GM12878 (cell line): ENCODE results near the gene TEDC1. TPM values are rescaled to one million over a fixed set of nuclear protein-coding genes. Genes with fewer than 3 reads are reported as not detected.

Source experiments
- ATAC-seq: fragments of 200-7000 bp; cut with Tn5 transposase; 3 replicates; pipeline ENCODE4 v1.9.1; 2020; ENCODE audit warnings: mild to moderate bottlenecking, moderate library complexity
- BruUV-seq: library from RNA; stranded (reverse); fragments of 400-500 nt; replicated peaks from 2 replicates; lab custom pipeline; 2021; lab: Mats Ljungman, UMichigan
- CTCF ChIA-PET: fragments of 300-600 bp; sonication (Branson Sonifier 250); formaldehyde crosslinking; extraction: SDS; loops from one replicate; lab custom pipeline; 2021; ENCODE audit warnings: inconsistent platforms; lab: Yijun Ruan, JAX
- POLR2A ChIA-PET: fragments of 350-600 bp; formaldehyde crosslinking; extraction: SDS; loops from one replicate; lab custom pipeline; 2021; ENCODE audit warnings: inconsistent platforms; lab: Charles Lee
- RAD21 ChIA-PET: fragments of 300-600 bp; sonication (Branson Sonifier 250); formaldehyde crosslinking; loops from one replicate; lab custom pipeline; 2023; ENCODE audit warnings: antibody characterized with exemption; ENCODE audit not compliant: unreplicated experiment; lab: Charles Lee
- SMC1A ChIA-PET: fragments of 300-600 bp; sonication (Branson Sonifier 250); formaldehyde crosslinking; loops from one replicate; lab custom pipeline; 2023; ENCODE audit not compliant: unreplicated experiment, uncharacterized antibody; lab: Charles Lee
- DNase-seq: peaks from one replicate; pipeline ENCODE4 v3.0.0-alpha.2; 2011; ENCODE audit warnings: low read depth, low spot score
- FAIRE-seq: peaks from 3 replicates; lab custom pipeline; 2011; peaks lifted over from hg19 to GRCh38; lab: Jason Lieb, UNC
- H2AFZ ChIP-seq: 2 replicates; pipeline ENCODE4 v1.6.0; 2011; ENCODE audit warnings: low read depth, low read length, control low read depth; ENCODE audit not compliant: control insufficient read depth
- H3K27ac ChIP-seq: 2 replicates; pipeline ENCODE4 v1.5.1; 2011; ENCODE audit warnings: control low read depth; ENCODE audit not compliant: control insufficient read depth, insufficient read depth
- H3K27me3 ChIP-seq, 2 experiments: replicated peaks in 1 of 2; 2 replicates each; pipeline versions ENCODE4 v1.6.0 to v1.6.1; 2011; ENCODE audit warnings: low read length in 1 of 2; ENCODE audit not compliant: control insufficient read depth in 2 of 2, insufficient read depth in 2 of 2
- H3K36me3 ChIP-seq, 2 experiments: 2 replicates each; pipeline ENCODE4 v1.5.1; 2011; ENCODE audit warnings: low read length in 1 of 2; ENCODE audit not compliant: control insufficient read depth in 2 of 2, insufficient read depth in 2 of 2
- H3K4me1 ChIP-seq: 2 replicates; pipeline ENCODE4 v1.6.1; 2011; ENCODE audit warnings: mild to moderate bottlenecking, low read length, moderate library complexity, mixed read lengths; ENCODE audit not compliant: control insufficient read depth, insufficient read depth
- H3K4me2 ChIP-seq: 2 replicates; pipeline ENCODE4 v1.6.0; 2011; ENCODE audit warnings: control low read depth; ENCODE audit not compliant: control insufficient read depth, insufficient read depth
- H3K4me3 ChIP-seq: fragments of 200-600 bp; sonication (generic); 2 replicates; pipeline ENCODE4 v1.5.1; 2016
- H3K79me2 ChIP-seq: 2 replicates; pipeline ENCODE4 v1.6.0; 2011; ENCODE audit warnings: low read length; ENCODE audit not compliant: control insufficient read depth, insufficient read depth
- H3K9ac ChIP-seq: 2 replicates; pipeline ENCODE4 v1.8.0; 2011; ENCODE audit warnings: low read length, control low read depth, mixed read lengths; ENCODE audit not compliant: control insufficient read depth, insufficient read depth
- H3K9me3 ChIP-seq: replicated peaks from 3 replicates; pipeline ENCODE4 v1.5.1; 2011; ENCODE audit warnings: mild to moderate bottlenecking, low read length; ENCODE audit not compliant: control insufficient read depth, insufficient read depth
- H4K20me1 ChIP-seq: 2 replicates; pipeline ENCODE4 v1.6.0; 2011; ENCODE audit not compliant: control insufficient read depth, insufficient read depth
- CEBPB ChIP-seq, 2 experiments: fragments of 150-350 bp in 1 of 2; IDR thresholded peaks; 2 replicates each; pipeline ENCODE4 v1.6.1; 2012 to 2014; ENCODE audit warnings: low read depth in 2 of 2, low read length in 2 of 2, borderline replicate concordance in 1 of 2, inconsistent platforms in 1 of 2
- DPF2 ChIP-seq: fragments of 450-650 bp; IDR thresholded peaks from 2 replicates; pipeline ENCODE4 v1.6.1; 2017; ENCODE audit warnings: mild to moderate bottlenecking
- EED ChIP-seq: sonication (generic); IDR thresholded peaks from 2 replicates; pipeline ENCODE4 v1.6.1; 2016; ENCODE audit warnings: antibody characterized with exemption, low read depth
- EGR1 ChIP-seq, 2 experiments: IDR thresholded peaks; 1 replicate in 1 of 2; 2 replicates in 1 of 2; pipeline ENCODE4 v1.6.1; 2011 to 2012; ENCODE audit warnings: low read depth in 2 of 2, low read length in 2 of 2, borderline replicate concordance in 1 of 2, mild to moderate bottlenecking in 1 of 2, moderate library complexity in 1 of 2
- FOXM1 ChIP-seq: IDR thresholded peaks from 2 replicates; pipeline ENCODE4 v1.6.1; 2012; ENCODE audit warnings: low read depth, mild to moderate bottlenecking, inconsistent platforms, low read length, moderate library complexity
- IKZF2 ChIP-seq, 2 experiments: fragments of 450-650 bp; IDR thresholded peaks; 2 replicates each; pipeline ENCODE4 v1.6.1; 2017; ENCODE audit warnings: mild to moderate bottlenecking in 2 of 2, moderate library complexity in 2 of 2
- MEF2B ChIP-seq: fragments of 450-650 bp; IDR thresholded peaks from 2 replicates; pipeline ENCODE4 v1.6.1; 2018; ENCODE audit warnings: mild to moderate bottlenecking, moderate library complexity; ENCODE audit not compliant: partially characterized antibody, poor library complexity, severe bottlenecking
- MTA2 ChIP-seq: fragments of 450-650 bp; IDR thresholded peaks from 2 replicates; pipeline ENCODE4 v1.6.1; 2016; ENCODE audit warnings: low read depth, mild to moderate bottlenecking, moderate library complexity
- MYB ChIP-seq: fragments of 150-350 bp; IDR thresholded peaks from 2 replicates; pipeline ENCODE4 v1.6.1; 2014; ENCODE audit warnings: mild to moderate bottlenecking, low read depth, low read length, borderline replicate concordance
- NR2F1 ChIP-seq: fragments of 450-650 bp; conservative IDR thresholded peaks from 2 replicates; pipeline ENCODE4 v1.6.1; 2017; ENCODE audit warnings: mild to moderate bottlenecking
- PAX5 ChIP-seq: IDR thresholded peaks from 2 replicates; pipeline ENCODE4 v1.6.1; 2011; ENCODE audit warnings: low read depth, low read length, borderline replicate concordance
- POLR2AphosphoS2 ChIP-seq: IDR thresholded peaks from 2 replicates; pipeline ENCODE4 v1.6.1; 2011; ENCODE audit warnings: low read depth, mild to moderate bottlenecking, low read length, improper control_type of control experiment, moderate library complexity
- RELA ChIP-seq: fragments of 450-650 bp; IDR thresholded peaks from 2 replicates; pipeline ENCODE4 v1.8.0; 2014; ENCODE audit warnings: borderline replicate concordance; ENCODE audit not compliant: partially characterized antibody
- RELB ChIP-seq: fragments of 450-650 bp; IDR thresholded peaks from 2 replicates; pipeline ENCODE4 v1.6.1; 2017; ENCODE audit warnings: low read depth, mild to moderate bottlenecking, moderate library complexity
- SIN3A ChIP-seq: IDR thresholded peaks from 2 replicates; pipeline ENCODE4 v1.6.1; 2012; ENCODE audit warnings: low read depth, low read length, improper control_type of control experiment
- ZBED1 ChIP-seq: IDR thresholded peaks from 2 replicates; pipeline ENCODE4 v1.6.1; 2016; ENCODE audit warnings: borderline replicate concordance
- WGBS: methylation state at CpG from one replicate; pipeline ENCODE4 v1.1.6; 2016; ENCODE audit warnings: low lambda C conversion rate; ENCODE audit not compliant: insufficient replicate concordance, insufficient coverage; ENCODE audit errors: missing lambda C conversion rate; 5-methylcytosine and 5-hydroxymethylcytosine counted together
- in situ Hi-C: fragments of 300-500 bp; cut with MboI; formaldehyde crosslinking; loops from 9 replicates; pipeline ENCODE4 v1.14.3; 2018; ENCODE audit warnings: mixed read lengths
- intact Hi-C: fragments of 100-400 bp; cut with micrococcal nuclease; formaldehyde crosslinking; loops from one replicate; pipeline ENCODE4 v1.14.2; 2022; ENCODE audit not compliant: unreplicated experiment
- polyA plus RNA-seq, 11 experiments: library from polyadenylated mRNA; depleted of rRNA in 4 of 11; unstranded in 6 of 11; stranded (reverse) in 5 of 11; fragments of >200 nt; fragmentation: Nextera tagmentation in 4 of 11; fragmentation: Illumina TruSeq in 1 of 11; extraction: Ambion mirVana in 4 of 11; extraction: Trizol in 1 of 11; gene quantifications; 1 replicate in 1 of 11; 2 replicates in 10 of 11; pipeline versions ENCODE4 v1.2.1 to v1.2.3, GENCODE V29; 2011 to 2016; ENCODE audit warnings: inconsistent platforms in 2 of 11, missing spikeins in 2 of 11, low read depth in 1 of 11
- total RNA-seq, 4 experiments: library from RNA; depleted of rRNA in 3 of 4; stranded (reverse); fragments of >200 nt in 3 of 4; fragmentation: Illumina TruSeq in 1 of 4; extraction: Trizol in 1 of 4; gene quantifications; 2 replicates each; pipeline versions ENCODE4 v1.2.1 to v1.2.3, GENCODE V29; 2013 to 2021
- TF ChIP-seq, protein P1 (sequence below): fragments of 450-650 bp; IDR thresholded peaks from 2 replicates; pipeline ENCODE4 v1.6.1; 2017; ENCODE audit warnings: borderline replicate concordance
- TF ChIP-seq, protein P2 (sequence below): fragments of 450-650 bp; IDR thresholded peaks from 2 replicates; pipeline ENCODE4 v1.6.1; 2016; ENCODE audit warnings: mild to moderate bottlenecking

The TEDC1 gene
- total and polyA plus RNA-seq, 10 of the 15 experiments (the other 5 are each of a cell fraction or from before 2014, with no cell fraction given): 0.19 to 34.2 (median 14.5) TPM

DNA sequence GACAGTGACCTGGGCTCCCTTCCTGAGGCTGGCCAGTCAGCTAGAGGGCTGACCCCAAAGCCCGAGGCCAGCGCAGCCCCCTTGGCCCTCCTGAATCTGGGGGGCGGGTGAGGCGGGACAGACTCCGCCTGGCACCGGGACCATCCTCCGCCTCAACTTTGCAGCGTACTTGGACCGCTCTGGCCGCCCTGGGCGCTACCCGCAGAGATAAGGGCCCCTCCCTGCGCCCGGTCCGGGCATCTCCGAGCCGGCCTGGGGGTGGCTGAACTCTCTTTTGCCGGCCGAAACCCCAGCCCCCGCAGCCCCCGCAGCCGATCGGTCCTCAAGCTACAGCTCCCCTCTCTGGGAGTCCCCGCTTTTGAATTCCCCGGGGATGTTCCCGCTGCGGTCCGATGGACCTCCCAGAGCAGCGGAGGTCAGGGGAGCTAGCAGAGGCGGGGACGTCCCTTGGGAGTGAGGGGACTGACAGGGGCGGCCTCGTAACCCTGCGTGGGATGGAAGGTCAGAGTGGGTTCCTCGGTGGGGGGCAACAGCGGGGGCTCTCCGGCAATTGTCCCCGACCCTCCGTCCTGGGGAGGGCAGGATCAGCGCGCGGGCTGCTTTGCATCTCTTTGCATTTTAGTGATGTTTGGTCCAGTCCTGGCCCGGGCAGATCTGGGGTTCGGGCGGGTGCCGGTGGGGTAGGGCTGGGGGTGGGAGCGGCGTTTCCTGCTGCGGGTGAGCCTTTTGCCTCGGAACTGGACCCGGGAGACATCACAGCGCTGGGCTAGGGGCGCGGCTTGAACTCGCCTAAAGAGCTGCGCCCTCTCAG is 4.7 kb upstream of the TEDC1 start, which contains the start of gene CRIP1:
Gene CRIP1, plus strand, starts transcription at position 724 of the 811 bp plus-strand sequence. CDS start 374 bp downstream, outside the sequence.
- DNase-seq (no peak), ATAC-seq (no peak), FAIRE-seq (no peak)
- 2% methylated on average over 43 of the region's 56 CpGs for WGBS
- peak within 1 kb of the TSS; percentile 72 for H3K9ac ChIP-seq
- TF ChIP-seq PAX5 (no peak), POLR2AphosphoS2 (no peak), ZBED1 (no peak), SIN3A (no peak), NR2F1 (peak; percentile 90), IKZF2 (IDR thresholded peaks at IDR 0.05) (peak in 1 of 2 experiments; percentile 30; a peak in 2 of 4 replicates), CEBPB (IDR thresholded peaks at IDR 0.05; ENCODE audit: borderline replicate concordance in 1 of 2, low read depth in 2 of 2, low read length in 2 of 2) (no peak), DPF2 (peak; percentile 19; the same call in 1 of the 2 replicates), MYB (no peak), FOXM1 (no peak), RELA (peak; percentile 54), MEF2B (peak; percentile 90), MTA2 (0 out of 2 replicates have a peak, but pooled peaks have one; percentile 14), RELB (peak; percentile 48; the same call in 1 of the 2 replicates), EED (peak; percentile 40), EGR1 (IDR thresholded peaks at IDR 0.05; ENCODE audit: borderline replicate concordance in 1 of 2, low read depth in 2 of 2, low read length in 2 of 2) (peak in 1 of 2 experiments; percentile 58; a peak in 1 of 3 replicates)
- TF ChIP-seq, protein P1, sequence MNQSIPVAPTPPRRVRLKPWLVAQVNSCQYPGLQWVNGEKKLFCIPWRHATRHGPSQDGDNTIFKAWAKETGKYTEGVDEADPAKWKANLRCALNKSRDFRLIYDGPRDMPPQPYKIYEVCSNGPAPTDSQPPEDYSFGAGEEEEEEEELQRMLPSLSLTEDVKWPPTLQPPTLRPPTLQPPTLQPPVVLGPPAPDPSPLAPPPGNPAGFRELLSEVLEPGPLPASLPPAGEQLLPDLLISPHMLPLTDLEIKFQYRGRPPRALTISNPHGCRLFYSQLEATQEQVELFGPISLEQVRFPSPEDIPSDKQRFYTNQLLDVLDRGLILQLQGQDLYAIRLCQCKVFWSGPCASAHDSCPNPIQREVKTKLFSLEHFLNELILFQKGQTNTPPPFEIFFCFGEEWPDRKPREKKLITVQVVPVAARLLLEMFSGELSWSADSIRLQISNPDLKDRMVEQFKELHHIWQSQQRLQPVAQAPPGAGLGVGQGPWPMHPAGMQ: 0 out of 2 replicates have a peak, but pooled peaks have one; percentile 22
- TF ChIP-seq, protein P2, sequence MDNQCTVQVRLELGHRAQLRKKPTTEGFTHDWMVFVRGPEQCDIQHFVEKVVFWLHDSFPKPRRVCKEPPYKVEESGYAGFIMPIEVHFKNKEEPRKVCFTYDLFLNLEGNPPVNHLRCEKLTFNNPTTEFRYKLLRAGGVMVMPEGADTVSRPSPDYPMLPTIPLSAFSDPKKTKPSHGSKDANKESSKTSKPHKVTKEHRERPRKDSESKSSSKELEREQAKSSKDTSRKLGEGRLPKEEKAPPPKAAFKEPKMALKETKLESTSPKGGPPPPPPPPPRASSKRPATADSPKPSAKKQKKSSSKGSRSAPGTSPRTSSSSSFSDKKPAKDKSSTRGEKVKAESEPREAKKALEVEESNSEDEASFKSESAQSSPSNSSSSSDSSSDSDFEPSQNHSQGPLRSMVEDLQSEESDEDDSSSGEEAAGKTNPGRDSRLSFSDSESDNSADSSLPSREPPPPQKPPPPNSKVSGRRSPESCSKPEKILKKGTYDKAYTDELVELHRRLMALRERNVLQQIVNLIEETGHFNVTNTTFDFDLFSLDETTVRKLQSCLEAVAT: peak; percentile 53; the same call in 1 of the 2 replicates
- H3K4me1 ChIP-seq: peaks cover 30% of the 10 kb centered on the region
- H3K4me2 ChIP-seq: peak within 1 kb of the TSS; percentile 100
- ChIA-PET RAD21 (interaction anchor here (0.7 kb wide), 1 partner anchor 42 kb away, joined by 3 read pairs; no protein-coding TSS in a partner anchor), SMC1A (interaction anchor here (1.1 kb wide), 1 partner anchor 42 kb away, joined by 3 read pairs; no protein-coding TSS in a partner anchor), CTCF (interaction anchor here (0.6 to 1.8 kb wide), 4 partner anchors 82 to 120 kb away, joined by 3 to 7 read pairs (median 4); no protein-coding TSS in a partner anchor), POLR2A (no interaction called here)
- H3K9me3 ChIP-seq: no peaks in the 10 kb centered on the region
- no peaks in the 10 kb centered on the region for H4K20me1 ChIP-seq
- H3K79me2 ChIP-seq: peaks cover 3% of the 10 kb centered on the region
- in situ Hi-C loops (loop anchor here (5.0 kb wide), 1 partner anchor 114 kb away; no protein-coding TSS in a partner anchor), intact Hi-C loops (loop anchor here (10.0 kb wide), 1 partner anchor 422 kb away; the partner anchor contains the start of gene GPR132)
- no peaks in the 10 kb centered on the region for H3K27me3 ChIP-seq
- H2AFZ ChIP-seq: peak within 1 kb of the TSS; percentile 56
- H3K36me3 ChIP-seq: no peaks in the 10 kb centered on the region
- H3K4me3 ChIP-seq: peak within 1 kb of the TSS; percentile 84
- H3K27ac ChIP-seq: peak within 1 kb of the TSS; percentile 42
- no TSS peak for BruUV-seq
